H1 (cell line): ENCODE measurements around the gene KLF5. TPM values are rescaled to one million over a fixed set of nuclear protein-coding genes. Genes with fewer than 3 reads are reported as not detected.

ENCODE experiments used
- polyA plus RNA-seq, 7 experiments: library from polyadenylated mRNA; depleted of rRNA in 3 of 7; stranded (reverse) in 5 of 7; unstranded in 2 of 7; fragments of >200 nt in 5 of 7; fragments of 200-250 nt in 2 of 7; gene quantifications; 1 replicate in 5 of 7; 2 replicates in 1 of 7; 4 replicates in 1 of 7; pipeline versions ENCODE4 v1.2.1 to v1.2.3, GENCODE V29; 2011 to 2013; ENCODE audit warnings: missing spikeins in 2 of 7, mixed read lengths in 2 of 7
- small RNA-seq: library from polyadenylated mRNA; stranded (forward); fragments of <200 nt; extraction: miRNeasy Mini kit (QIAGEN cat#:217004); gene quantifications from one replicate; pipeline ENCODE3, GENCODE V24; 2013; ENCODE audit not compliant: insufficient read depth
- total RNA-seq: library from RNA; stranded (reverse); fragmentation: NEBNext Ultra II Directional; extraction: Animal tissue kit (Norgen Biotek cat#: 25700); gene quantifications from 2 replicates; pipeline ENCODE4 v1.2.1, GENCODE V29; 2021

KLF5 gene
- total and polyA plus RNA-seq, 2 of the 8 experiments (the other 6 are each of a cell fraction or from before 2014, with no cell fraction given), result 1.2 to 2.3 TPM

Small RNA genes lying within 50 kb of the gene (small RNA-seq; reads per million reads assigned to genes)
- not detected for gene RNU6-66P
